ENCODE results near the gene ASTN2.

- no peak for TF ChIP-seq CTCF (conservative IDR thresholded peaks at IDR 0.05; ENCODE audit: low read length)
- TF ChIP-seq EZH2phosphoT487 (IDR thresholded peaks at IDR 0.05; ENCODE audit: borderline replicate concordance, low read depth, low read length): no peak
Measured at GRCh38 chr9:117403848-117404247, 11.0 kb downstream of the ASTN2 start.
